HG02943 (cell line): ENCODE data around the gene ATG7.

Experiments used
- ATAC-seq: cut with Tn5 transposase; IDR thresholded peaks from one replicate; pipeline ENCODE4 v1.9.1; 2021; ENCODE audit warnings: mild to moderate bottlenecking, low read depth, moderate library complexity; ENCODE audit not compliant: unreplicated experiment

ATG7 gene

GRCh38 chr3:11290743-11291680 is 18.8 kb downstream of the ATG7 start:
- ATAC-seq: no peak

- ATAC-seq: no peak
Measured at GRCh38 chr3:11291808-11292207, 19.6 kb downstream of the ATG7 start.

- no peak for ATAC-seq
Measured at GRCh38 chr3:11297126-11297525, 24.9 kb downstream of the ATG7 start.

GRCh38 chr3:11300970-11301369 is 28.8 kb downstream of the ATG7 start:
- peak; percentile 81 for ATAC-seq

- no peak for ATAC-seq
Measured at GRCh38 chr3:11302444-11302843, 30.2 kb downstream of the ATG7 start.

- no peak for ATAC-seq
Measured at GRCh38 chr3:11304175-11304574, 32.0 kb downstream of the ATG7 start.

- no peak for ATAC-seq
Measured at GRCh38 chr3:11305509-11305908, 33.3 kb downstream of the ATG7 start.

- ATAC-seq: no peak
Measured at GRCh38 chr3:11306817-11307589, 34.8 kb downstream of the ATG7 start.

GRCh38 chr3:11307830-11308432 is 35.7 kb downstream of the ATG7 start:
- no peak for ATAC-seq

- no peak for ATAC-seq
Measured at GRCh38 chr3:11310258-11310657, 38.1 kb downstream of the ATG7 start.

- no peak for ATAC-seq
Measured at GRCh38 chr3:11312166-11312565, 40.0 kb downstream of the ATG7 start.

GRCh38 chr3:11317300-11317699 is 45.1 kb downstream of the ATG7 start:
- ATAC-seq: no peak

GRCh38 chr3:11322931-11323330 is 50.7 kb downstream of the ATG7 start:
- no peak for ATAC-seq

- no peak for ATAC-seq
Measured at GRCh38 chr3:11323813-11324212, 51.6 kb downstream of the ATG7 start.

- ATAC-seq: no peak
Measured at GRCh38 chr3:11327619-11328018, 55.4 kb downstream of the ATG7 start.

GRCh38 chr3:11328196-11328945 is 56.2 kb downstream of the ATG7 start:
- no peak for ATAC-seq

- ATAC-seq: no peak
Measured at GRCh38 chr3:11329777-11330176, 57.6 kb downstream of the ATG7 start.

- ATAC-seq: no peak
Measured at GRCh38 chr3:11331101-11331500, 58.9 kb downstream of the ATG7 start.

GRCh38 chr3:11335056-11335608 is 62.9 kb downstream of the ATG7 start:
- no peak for ATAC-seq

GRCh38 chr3:11339541-11339940 is 67.3 kb downstream of the ATG7 start:
- no peak for ATAC-seq
